Endothelial cell of umbilical vein (primary cell): ENCODE data around the gene PCDH18. TPM values are rescaled to one million over a fixed set of nuclear protein-coding genes. Genes with fewer than 3 reads are reported as not detected.
"Not testable (repeated sequence)": the region's sequence is repeated elsewhere in the genome, so short reads cannot be mapped to it uniquely, and the experiment has no call there.

Source experiments
- BruUV-seq: library from RNA; stranded (reverse); fragments of 400-500 nt; replicated peaks from 2 replicates; lab custom pipeline; 2021; lab: Mats Ljungman, UMichigan
- CTCF ChIA-PET: fragments of 300-600, 350-600 bp; sonication (Branson Sonifier 250); formaldehyde crosslinking; loops from one replicate; lab custom pipeline; 2021; ENCODE audit warnings: antibody characterized with exemption, inconsistent platforms; lab: Charles Lee
- POLR2A ChIA-PET: fragments of 300-600, 350-600 bp; sonication (Branson Sonifier 250); formaldehyde crosslinking; loops from one replicate; lab custom pipeline; 2021; ENCODE audit warnings: antibody characterized with exemption, inconsistent platforms; lab: Charles Lee
- DNase-seq: peaks from one replicate; pipeline ENCODE4 v3.0.0-alpha.2; 2011; ENCODE audit warnings: low read depth, low spot score
- FAIRE-seq: peaks from 2 replicates; lab custom pipeline; 2011; peaks lifted over from hg19 to GRCh38; lab: Jason Lieb, UNC
- H2AFZ ChIP-seq: 2 replicates; pipeline ENCODE4 v1.6.0; 2012; ENCODE audit warnings: low read depth, low read length, control low read depth, inconsistent platforms
- H3K27ac ChIP-seq: 2 replicates; pipeline ENCODE4 v1.5.1; 2011; ENCODE audit warnings: low read depth, mild to moderate bottlenecking, control low read depth, low read length, moderate library complexity; ENCODE audit not compliant: insufficient read depth
- H3K27me3 ChIP-seq, 2 experiments: 2 replicates each; pipeline versions ENCODE4 v1.6.0 to v1.6.1; 2011; ENCODE audit warnings: low read length in 2 of 2, mixed read lengths in 1 of 2; ENCODE audit not compliant: control insufficient read depth in 2 of 2, insufficient read depth in 2 of 2
- H3K36me3 ChIP-seq, 2 experiments: 2 replicates in 1 of 2; 3 replicates in 1 of 2; pipeline ENCODE4 v1.5.1; 2011; ENCODE audit warnings: low read length in 2 of 2, mild to moderate bottlenecking in 1 of 2, moderate library complexity in 1 of 2; ENCODE audit not compliant: control insufficient read depth in 2 of 2, insufficient read depth in 2 of 2; ENCODE audit errors: extremely low read depth in 1 of 2
- H3K4me1 ChIP-seq: 3 replicates; pipeline ENCODE4 v1.5.1; 2011; ENCODE audit warnings: mild to moderate bottlenecking, low read length; ENCODE audit not compliant: control insufficient read depth, insufficient read depth; ENCODE audit errors: extremely low read depth
- H3K4me2 ChIP-seq: 2 replicates; pipeline ENCODE4 v1.6.1; 2011; ENCODE audit warnings: low read length, control low read depth, mixed read lengths; ENCODE audit not compliant: insufficient read depth
- H3K4me3 ChIP-seq, 3 experiments: fragments of 200-600 bp in 1 of 3; sonication (generic), shearing (Covaris generic) in 1 of 3; replicated peaks in 1 of 3; 2 replicates each; pipeline ENCODE4 v1.5.1; 2011 to 2016; ENCODE audit warnings: control low read depth in 3 of 3, low read length in 3 of 3, mild to moderate bottlenecking in 2 of 3, inconsistent platforms in 1 of 3, low read depth in 1 of 3, moderate library complexity in 1 of 3; ENCODE audit not compliant: insufficient read depth in 1 of 3
- H3K79me2 ChIP-seq: 2 replicates; pipeline ENCODE4 v1.6.0; 2012; ENCODE audit warnings: low read length, inconsistent platforms; ENCODE audit not compliant: control insufficient read depth, insufficient read depth
- H3K9ac ChIP-seq: replicated peaks from 2 replicates; pipeline ENCODE3; 2011; ENCODE audit warnings: low read length, control low read depth; ENCODE audit not compliant: insufficient read depth; ENCODE audit errors: extremely low read depth
- H3K9me1 ChIP-seq: replicated peaks from 3 replicates; pipeline ENCODE4 v1.6.0; 2011; ENCODE audit warnings: mild to moderate bottlenecking, low read length; ENCODE audit not compliant: control insufficient read depth, insufficient read depth; ENCODE audit errors: extremely low read depth
- H3K9me3 ChIP-seq: replicated peaks from 2 replicates; pipeline ENCODE4 v1.5.1; 2012; ENCODE audit warnings: low read length, inconsistent platforms; ENCODE audit not compliant: control insufficient read depth, insufficient read depth
- H4K20me1 ChIP-seq: replicated peaks from 2 replicates; pipeline ENCODE3; 2011; ENCODE audit warnings: mild to moderate bottlenecking, low read length; ENCODE audit not compliant: control insufficient read depth, insufficient read depth; ENCODE audit errors: extremely low read depth
- EZH2 ChIP-seq: IDR thresholded peaks from 2 replicates; pipeline ENCODE4 v1.6.1; 2012; ENCODE audit warnings: borderline replicate concordance, low read depth, mild to moderate bottlenecking, moderate library complexity, low read length, inconsistent platforms; ENCODE audit not compliant: severe bottlenecking
- FOS ChIP-seq: IDR thresholded peaks from 2 replicates; pipeline ENCODE4 v1.6.1; 2011; ENCODE audit warnings: mild to moderate bottlenecking, low read length, moderate library complexity, borderline replicate concordance; ENCODE audit not compliant: insufficient read depth
- GATA2 ChIP-seq: IDR thresholded peaks from 2 replicates; pipeline ENCODE4 v1.7.0; 2011; ENCODE audit warnings: low read depth, mild to moderate bottlenecking, moderate library complexity, mixed read lengths, low read length; ENCODE audit not compliant: insufficient read length, insufficient read depth
- JUN ChIP-seq: IDR thresholded peaks from 2 replicates; pipeline ENCODE4 v1.6.1; 2011; ENCODE audit warnings: borderline replicate concordance, low read depth; ENCODE audit not compliant: insufficient read length, insufficient read depth
- MYC ChIP-seq: IDR thresholded peaks from one replicate; pipeline ENCODE4 v1.6.1; 2011; ENCODE audit warnings: mild to moderate bottlenecking, low read depth, low read length
- POLR2A ChIP-seq: IDR thresholded peaks from 2 replicates; pipeline ENCODE4 v1.6.1; 2012; ENCODE audit warnings: low read depth, mild to moderate bottlenecking, control low read depth, low read length
- POLR2AphosphoS5 ChIP-seq: IDR thresholded peaks from 2 replicates; pipeline ENCODE4 v1.6.1; 2012; ENCODE audit warnings: low read depth, mild to moderate bottlenecking, control low read depth, low read length, moderate library complexity; ENCODE audit not compliant: insufficient read depth
- dilution Hi-C: fragments of 300-500 bp; cut with MboI; formaldehyde crosslinking; loops from one replicate; pipeline ENCODE4 v1.15.0; 2019; ENCODE audit warnings: low sequenced_read_pairs; ENCODE audit not compliant: extremely low pct_ligation_motif_present
- intact Hi-C: fragments of 100-400 bp; cut with micrococcal nuclease; formaldehyde crosslinking; loops from one replicate; pipeline ENCODE4 v1.10.0; 2022
- polyA plus RNA-seq, 4 experiments: library from polyadenylated mRNA; depleted of rRNA in 3 of 4; stranded (reverse) in 3 of 4; unstranded in 1 of 4; fragments of >200 nt; gene quantifications; 2 replicates each; pipeline versions ENCODE4 v1.2.1 to v1.2.3, GENCODE V29; 2011 to 2012; ENCODE audit warnings: missing spikeins in 1 of 4
- total RNA-seq: library from RNA; stranded (reverse); gene quantifications from 2 replicates; pipeline ENCODE4 v1.2.3, GENCODE V29; 2021
- TF ChIP-seq, protein P1 (sequence below): IDR thresholded peaks from 2 replicates; pipeline ENCODE4 v1.6.1; 2011; ENCODE audit not compliant: insufficient read depth, insufficient read length
- TF ChIP-seq, protein P2 (sequence below), 2 donors: IDR thresholded peaks; 1 replicate in 1 of 2; 2 replicates in 1 of 2; pipeline ENCODE4 v1.5.1; 2011; ENCODE audit warnings: low read length in 2 of 2, mild to moderate bottlenecking in 2 of 2, moderate library complexity in 2 of 2, control low read depth in 1 of 2, inconsistent platforms in 1 of 2, low read depth in 1 of 2; ENCODE audit not compliant: insufficient read depth in 1 of 2; ENCODE audit errors: extremely low read depth in 1 of 2

Gene PCDH18
- total and polyA plus RNA-seq, 2 donors (not counting 3 experiments of a cell fraction or from before 2014, with no cell fraction given), result 1.5 to 2.2 TPM

DNA sequence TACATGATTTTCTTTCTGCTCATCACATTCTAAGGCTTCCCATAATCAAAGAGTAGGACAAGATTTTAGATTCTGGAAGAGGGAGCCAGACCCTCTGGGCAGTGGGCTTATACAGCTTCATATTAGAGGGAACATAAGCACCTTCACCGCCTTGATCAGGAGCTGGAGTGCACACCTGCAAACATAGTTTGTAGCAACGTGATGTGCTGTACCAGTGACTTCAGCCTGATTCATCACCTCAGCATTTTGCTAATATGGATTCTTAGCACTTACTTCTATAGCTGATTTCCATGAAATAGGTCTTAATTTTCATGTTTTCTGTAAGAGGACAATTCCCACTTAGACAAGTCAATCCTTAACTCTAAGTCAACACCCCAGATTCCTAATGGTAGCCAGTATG lies 36.7 kb downstream of the PCDH18 start:
- H4K20me1 ChIP-seq, result no peaks in the 10 kb centered on the region
- DNase-seq (no peak), FAIRE-seq (no peak)
- dilution Hi-C loops, result no loop called here
- no peaks in the 10 kb centered on the region for H3K36me3 ChIP-seq
- H3K4me2 ChIP-seq, result no peak overlapping the region
- no peak for TF ChIP-seq FOS
- no peak for TF ChIP-seq EZH2
- no peak for TF ChIP-seq JUN
- no peak for TF ChIP-seq POLR2A
- TF ChIP-seq, protein P1, sequence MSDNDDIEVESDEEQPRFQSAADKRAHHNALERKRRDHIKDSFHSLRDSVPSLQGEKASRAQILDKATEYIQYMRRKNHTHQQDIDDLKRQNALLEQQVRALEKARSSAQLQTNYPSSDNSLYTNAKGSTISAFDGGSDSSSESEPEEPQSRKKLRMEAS, result no peak
- TF ChIP-seq POLR2AphosphoS5, result no peak
- TF ChIP-seq MYC, result no peak
- TF ChIP-seq, protein P2, sequence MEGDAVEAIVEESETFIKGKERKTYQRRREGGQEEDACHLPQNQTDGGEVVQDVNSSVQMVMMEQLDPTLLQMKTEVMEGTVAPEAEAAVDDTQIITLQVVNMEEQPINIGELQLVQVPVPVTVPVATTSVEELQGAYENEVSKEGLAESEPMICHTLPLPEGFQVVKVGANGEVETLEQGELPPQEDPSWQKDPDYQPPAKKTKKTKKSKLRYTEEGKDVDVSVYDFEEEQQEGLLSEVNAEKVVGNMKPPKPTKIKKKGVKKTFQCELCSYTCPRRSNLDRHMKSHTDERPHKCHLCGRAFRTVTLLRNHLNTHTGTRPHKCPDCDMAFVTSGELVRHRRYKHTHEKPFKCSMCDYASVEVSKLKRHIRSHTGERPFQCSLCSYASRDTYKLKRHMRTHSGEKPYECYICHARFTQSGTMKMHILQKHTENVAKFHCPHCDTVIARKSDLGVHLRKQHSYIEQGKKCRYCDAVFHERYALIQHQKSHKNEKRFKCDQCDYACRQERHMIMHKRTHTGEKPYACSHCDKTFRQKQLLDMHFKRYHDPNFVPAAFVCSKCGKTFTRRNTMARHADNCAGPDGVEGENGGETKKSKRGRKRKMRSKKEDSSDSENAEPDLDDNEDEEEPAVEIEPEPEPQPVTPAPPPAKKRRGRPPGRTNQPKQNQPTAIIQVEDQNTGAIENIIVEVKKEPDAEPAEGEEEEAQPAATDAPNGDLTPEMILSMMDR (IDR thresholded peaks at IDR 0.05; ENCODE audit: extremely low read depth in 1 of 2, insufficient read depth in 1 of 2, low read depth in 1 of 2, low read length in 2 of 2), result no peak
- no peak for TF ChIP-seq GATA2
- H3K9me3 ChIP-seq, result no peaks in the 10 kb centered on the region
- ChIA-PET POLR2A (no interaction called here), CTCF (no interaction called here)
- no peaks in the 10 kb centered on the region for H3K27me3 ChIP-seq
- H3K4me3 ChIP-seq, result no peak overlapping the region
- no peak overlapping the region for H3K27ac ChIP-seq
- no peak overlapping the region for H2AFZ ChIP-seq
- H3K9me1 ChIP-seq, result no peaks in the 10 kb centered on the region
- no peaks in the 10 kb centered on the region for H3K4me1 ChIP-seq
- no peaks in the 10 kb centered on the region for H3K79me2 ChIP-seq
- H3K9ac ChIP-seq, result no peak overlapping the region
- no TSS peak for BruUV-seq
- intact Hi-C loops, result no loop called here

DNA sequence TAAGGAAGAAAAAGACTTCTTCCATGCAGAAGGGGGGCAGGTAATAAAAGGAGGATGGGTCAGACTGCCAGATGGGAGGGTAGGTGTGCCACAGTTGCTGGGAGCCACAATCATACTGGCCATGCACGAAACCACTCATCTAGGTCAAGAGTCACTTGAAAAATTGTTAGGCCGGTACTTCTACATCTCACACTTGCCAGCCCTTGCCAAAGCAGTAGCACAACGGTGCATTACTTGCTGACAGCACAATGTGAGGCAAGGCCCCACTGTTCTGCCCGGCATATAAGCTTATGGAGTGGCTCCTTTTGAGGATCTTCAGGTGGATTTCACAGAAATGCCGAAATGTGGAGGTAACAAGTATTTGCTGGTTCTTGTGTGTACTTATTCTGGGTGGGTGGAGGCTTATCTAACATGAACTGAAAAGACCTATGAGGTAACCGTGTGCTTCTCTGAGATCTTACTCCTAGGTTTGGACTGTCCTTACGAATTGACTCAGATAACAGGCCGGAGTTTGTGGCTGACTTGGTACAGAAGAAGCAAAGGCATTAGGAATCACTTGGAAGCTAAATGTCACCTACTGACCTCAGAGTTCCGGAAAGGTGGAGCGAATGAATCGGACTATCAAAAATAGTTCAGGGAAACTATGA lies 48.9 kb downstream of the PCDH18 start:
- H3K4me1 ChIP-seq, dilution Hi-C loops: not testable (repeated sequence)
- peak; percentile 34 for DNase-seq

DNA sequence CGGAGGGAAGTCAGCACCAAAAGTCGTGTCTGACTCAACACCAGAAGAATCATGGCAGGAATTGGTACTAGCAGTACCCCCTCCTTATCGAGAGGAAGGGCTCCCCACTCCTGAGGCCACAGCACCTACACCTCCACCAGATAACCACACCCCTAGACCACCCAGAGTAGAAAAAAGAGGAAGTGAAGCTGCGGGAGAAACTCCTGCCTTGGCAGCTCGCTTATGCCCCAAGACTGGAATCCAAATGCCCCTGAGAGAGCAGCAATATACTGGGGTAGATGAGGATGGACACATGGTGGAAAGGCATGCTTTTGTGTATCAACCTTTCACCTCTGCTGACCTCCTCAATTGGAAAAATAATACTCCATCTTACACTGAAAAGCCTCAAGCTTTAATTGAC lies 52.6 kb downstream of the PCDH18 start:
- CTCF ChIA-PET, POLR2A ChIA-PET, BruUV-seq, H3K4me2 ChIP-seq, H3K4me1 ChIP-seq, H3K9me1 ChIP-seq, H3K4me3 ChIP-seq, H3K9ac ChIP-seq, H3K9me3 ChIP-seq, DNase-seq, H2AFZ ChIP-seq, H3K79me2 ChIP-seq, H3K36me3 ChIP-seq, H4K20me1 ChIP-seq, H3K27me3 ChIP-seq, H3K27ac ChIP-seq, dilution Hi-C loops, intact Hi-C loops, FAIRE-seq: not testable (repeated sequence)

More for the DNA sequence above, 48.9 kb downstream of the PCDH18 start:
- H3K9me3 ChIP-seq, intact Hi-C loops, POLR2A ChIA-PET, H3K27me3 ChIP-seq, H3K79me2 ChIP-seq, H3K4me2 ChIP-seq, H2AFZ ChIP-seq, H3K36me3 ChIP-seq, H3K4me3 ChIP-seq, H3K9me1 ChIP-seq, H3K27ac ChIP-seq, H3K9ac ChIP-seq, BruUV-seq, FAIRE-seq, CTCF ChIA-PET, H4K20me1 ChIP-seq: not testable (repeated sequence)
